ENCODE results near the gene FHAD1. TPM values are rescaled to one million over a fixed set of nuclear protein-coding genes. Genes with fewer than 3 reads are reported as not detected.

Gene FHAD1
- total RNA-seq, 1 experiment from 2014 or later, result not detected

- no peaks in the 10 kb centered on the region for H3K27me3 Mint-ChIP-seq (ENCODE audit: insufficient read depth, unreplicated experiment)
- intact Hi-C loops (cut with micrococcal nuclease), result no loop called here
Observed at GRCh38 chr1:15261155-15262002, 14.4 kb downstream of the FHAD1 start.

GRCh38 chr1:15262003-15262377 is 15.0 kb downstream of the FHAD1 start:
- Mint-ChIP-seq H3K9me3 (ENCODE audit: unreplicated experiment) (no peaks in the 10 kb centered on the region), H3K4me1 (ENCODE audit: insufficient read depth, unreplicated experiment) (peaks cover 4% of the 10 kb centered on the region), H3K4me3 (ENCODE audit: unreplicated experiment) (no peak overlapping the region), H3K36me3 (ENCODE audit: insufficient read depth, unreplicated experiment) (no peaks in the 10 kb centered on the region), H3K27me3 (ENCODE audit: insufficient read depth, unreplicated experiment) (no peaks in the 10 kb centered on the region), H3K27ac (ENCODE audit: low read depth, unreplicated experiment) (no peak overlapping the region)
- ChIA-PET POLR2A (interaction anchor here (0.9 kb wide), 1 partner anchor 10 kb away, joined by 3 read pairs; no protein-coding TSS in a partner anchor), CTCF (no interaction called here)
- DNase-seq (ENCODE audit: unreplicated experiment), result no peak
- no peak for TF ChIP-seq CTCF (IDR thresholded peaks at IDR 0.05; ENCODE audit: unreplicated experiment)
- intact Hi-C loops (cut with micrococcal nuclease), result no loop called here
- no TSS peak for BruUV-seq (replicated peaks)

More at GRCh38 chr1:15261155-15262002, 14.4 kb downstream of the FHAD1 start:
- CTCF ChIA-PET, result interaction anchor here (0.6 to 1.0 kb wide), 4 partner anchors 10 to 24 kb away, joined by 3 to 5 read pairs (median 3); no protein-coding TSS in a partner anchor
- POLR2A ChIA-PET, result interaction anchor here (0.9 kb wide), 1 partner anchor 11 kb away, joined by 3 read pairs; no protein-coding TSS in a partner anchor
- Mint-ChIP-seq H3K4me1 (ENCODE audit: insufficient read depth, unreplicated experiment) (peaks cover 4% of the 10 kb centered on the region), H3K4me3 (ENCODE audit: unreplicated experiment) (no peak overlapping the region), H3K36me3 (ENCODE audit: insufficient read depth, unreplicated experiment) (no peaks in the 10 kb centered on the region), H3K27ac (ENCODE audit: low read depth, unreplicated experiment) (no peak overlapping the region), H3K9me3 (ENCODE audit: unreplicated experiment) (no peaks in the 10 kb centered on the region)
- DNase-seq (ENCODE audit: unreplicated experiment), result no peak
- BruUV-seq (replicated peaks), result no TSS peak
- no peak for TF ChIP-seq CTCF (IDR thresholded peaks at IDR 0.05; ENCODE audit: unreplicated experiment)

GRCh38 chr1:15262706-15263105 is 15.7 kb downstream of the FHAD1 start:
- no peaks in the 10 kb centered on the region for H3K9me3 Mint-ChIP-seq (ENCODE audit: unreplicated experiment)
- no TSS peak for BruUV-seq (replicated peaks)
- intact Hi-C loops (cut with micrococcal nuclease), result no loop called here

More at GRCh38 chr1:15262706-15263105, 15.7 kb downstream of the FHAD1 start:
- H3K27me3 Mint-ChIP-seq (ENCODE audit: insufficient read depth, unreplicated experiment), result no peaks in the 10 kb centered on the region
- no peak overlapping the region for H3K27ac Mint-ChIP-seq (ENCODE audit: low read depth, unreplicated experiment)
- no peak for DNase-seq (ENCODE audit: unreplicated experiment)
- TF ChIP-seq CTCF (IDR thresholded peaks at IDR 0.05; ENCODE audit: unreplicated experiment), result no peak
- H3K36me3 Mint-ChIP-seq (ENCODE audit: insufficient read depth, unreplicated experiment), result no peaks in the 10 kb centered on the region
- H3K4me1 Mint-ChIP-seq (ENCODE audit: insufficient read depth, unreplicated experiment), result peaks cover 4% of the 10 kb centered on the region
- H3K4me3 Mint-ChIP-seq (ENCODE audit: unreplicated experiment), result no peak overlapping the region
- POLR2A ChIA-PET, result interaction anchor here (0.9 kb wide), 1 partner anchor 9 kb away, joined by 3 read pairs; no protein-coding TSS in a partner anchor
- CTCF ChIA-PET, result no interaction called here

All from MCF 10A (cell line).